ENCODE data around the gene RNF13. TPM values are rescaled to one million over a fixed set of nuclear protein-coding genes. Genes with fewer than 3 reads are reported as not detected.
"Not testable (repeated sequence)": the region's sequence is repeated elsewhere in the genome, so short reads cannot be mapped to it uniquely, and the experiment has no call there.

RNF13 gene
- total RNA-seq, 1 donor from 2014 or later = 32.8 TPM

- ATAC-seq = no peak
Measured at GRCh38 chr3:149963485-149963884, 150.5 kb downstream of the RNF13 start.

- no peak for ATAC-seq
Measured at GRCh38 chr3:149964291-149964690, 151.3 kb downstream of the RNF13 start.

DNA sequence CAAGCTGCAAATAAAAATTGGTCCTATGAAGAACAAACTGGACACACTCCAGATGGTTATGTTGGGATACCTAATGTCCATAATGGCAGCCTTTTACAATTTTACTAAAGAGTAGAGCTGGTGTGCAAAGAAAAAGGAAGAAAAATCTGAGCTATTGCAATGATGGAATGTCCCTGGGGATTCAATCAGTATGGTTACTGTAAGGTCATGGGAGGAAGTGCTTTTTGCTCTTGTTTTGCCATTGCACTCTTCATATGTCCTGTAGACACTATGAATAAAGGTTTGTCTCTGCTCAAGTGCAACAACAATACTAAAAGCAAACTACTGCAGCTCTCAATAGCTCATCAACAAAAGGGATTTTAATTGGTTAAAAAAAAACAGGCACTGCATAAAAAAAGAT, 152.3 kb downstream of the RNF13 start:
- ATAC-seq = no peak

DNA sequence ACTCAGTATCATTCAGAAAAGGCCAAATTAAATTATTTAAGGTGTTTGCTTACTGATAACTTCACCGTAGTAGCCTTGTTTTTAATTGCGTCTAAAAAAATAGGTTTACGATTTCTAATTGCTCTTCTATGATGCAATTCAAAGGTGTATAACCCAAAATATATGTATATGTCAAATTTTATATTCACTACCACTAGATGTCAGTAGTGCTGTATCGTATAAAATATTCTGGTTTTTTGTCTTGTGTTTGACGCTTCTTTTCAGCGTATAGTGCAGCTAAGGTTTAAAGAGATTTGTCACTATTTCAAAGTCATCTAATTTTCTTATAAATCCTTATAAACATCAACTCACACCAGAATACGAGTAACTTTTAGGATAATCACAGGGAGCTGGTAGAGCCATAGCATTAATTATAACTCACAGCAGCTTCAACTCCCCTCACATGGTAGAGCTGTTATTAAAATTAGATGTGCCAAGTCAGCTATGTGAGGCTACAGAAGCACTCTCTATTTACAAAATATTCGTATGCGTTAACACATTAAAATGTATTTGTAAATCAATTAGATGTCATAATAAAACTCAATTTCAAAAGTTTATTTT, 154.2 kb downstream of the RNF13 start:
- ATAC-seq = no peak

DNA sequence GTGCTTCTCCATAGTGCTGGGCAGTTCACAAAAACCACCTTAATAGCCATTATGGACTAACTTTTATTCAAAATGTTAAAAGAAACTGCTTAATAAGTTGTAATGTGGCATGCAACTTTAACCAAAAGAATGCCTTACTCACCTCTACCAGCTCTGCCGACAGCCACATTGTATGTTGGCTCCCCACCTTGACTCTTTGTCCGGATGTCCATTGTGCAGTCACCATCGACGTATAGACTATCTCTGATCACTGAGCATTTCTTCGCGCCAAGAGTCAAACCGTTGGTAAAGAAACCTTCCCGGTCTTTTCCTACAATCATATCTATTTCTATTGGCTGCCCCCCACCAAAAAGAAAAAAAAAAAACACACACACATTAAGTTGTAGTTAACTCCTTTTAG, 155.2 kb downstream of the RNF13 start:
- ATAC-seq = no peak

DNA sequence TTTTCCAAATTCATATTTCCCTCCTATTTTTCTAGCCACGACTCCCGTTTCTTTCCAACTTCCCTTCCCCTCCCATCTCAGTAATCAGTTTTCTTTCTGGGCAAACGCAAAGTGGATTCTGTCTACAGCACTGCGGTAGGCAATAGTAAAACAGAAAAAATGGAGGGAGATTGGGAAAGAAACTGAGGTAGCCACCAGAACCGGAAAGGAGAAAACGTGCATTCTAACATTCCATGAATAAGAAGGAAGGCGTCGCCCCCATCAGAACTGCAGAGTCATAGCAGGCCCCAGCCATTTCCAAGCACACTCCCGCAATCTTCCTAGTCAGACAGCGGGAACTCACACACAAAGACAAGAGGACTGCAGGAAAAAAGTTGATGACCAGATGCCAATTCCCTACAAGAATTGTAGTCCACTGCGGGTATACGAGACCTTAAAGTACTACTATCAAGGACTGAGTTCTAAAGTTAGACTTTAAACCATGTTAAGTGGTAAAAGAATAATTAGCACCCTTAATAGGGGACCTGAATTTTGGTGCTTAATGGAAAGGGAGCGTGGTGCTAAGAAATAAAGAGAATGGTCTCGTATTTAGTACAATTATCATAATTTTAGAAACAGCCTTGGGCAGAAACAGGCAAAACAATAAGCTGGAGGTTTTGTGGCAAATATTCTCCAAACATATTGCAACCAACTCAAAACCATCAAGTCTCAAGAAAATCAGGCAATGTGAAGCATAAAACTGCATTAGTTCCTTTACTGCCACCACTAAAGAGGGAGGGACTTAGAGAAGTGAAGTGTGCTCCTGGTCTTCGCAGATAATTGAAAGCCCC, 156.3 kb downstream of the RNF13 start:
- peak; percentile 48 for ATAC-seq

GRCh38 chr3:149969940-149970715, 157.1 kb downstream of the RNF13 start:
- ATAC-seq = peak; percentile 77

DNA sequence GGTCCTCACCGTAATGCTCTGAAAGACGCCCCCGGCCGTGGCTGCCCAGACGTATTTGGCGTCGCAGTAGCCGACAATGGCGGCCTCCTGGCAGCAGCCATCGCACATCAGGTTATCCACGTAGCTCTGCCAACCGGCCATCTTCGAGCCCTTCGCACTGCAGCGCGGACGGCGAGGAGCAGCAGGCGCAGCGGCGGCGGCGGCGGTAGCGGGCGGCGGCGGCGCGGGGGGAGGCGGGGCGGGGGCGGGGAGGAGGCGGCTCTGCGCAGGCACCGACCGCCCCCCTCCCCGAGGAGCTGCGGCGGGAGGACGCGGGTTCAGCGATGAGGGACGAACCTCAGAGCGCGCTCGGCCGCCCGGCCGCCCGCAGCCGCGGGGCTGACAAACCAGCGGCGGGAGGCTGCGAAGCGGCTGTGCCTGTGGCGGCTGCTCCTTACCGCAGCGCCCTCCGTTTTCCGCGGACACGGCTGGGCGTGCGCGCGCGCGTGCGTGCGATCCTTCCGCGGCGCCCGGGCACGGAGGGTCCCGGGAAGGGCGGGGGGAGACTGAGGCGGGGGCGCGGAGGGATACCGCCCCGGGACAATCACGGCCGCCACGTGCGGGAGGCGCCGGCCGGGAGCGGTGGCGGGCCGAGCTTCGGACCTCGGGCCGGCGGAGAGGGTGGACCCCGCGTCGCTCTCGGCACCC, 157.8 kb downstream of the RNF13 start, which contains the start of gene PFN2:
Gene PFN2 (minus strand): TSS at position 180 of the 687 bp plus-strand sequence. CDS start 39 bp downstream, at position 141.
- peak; percentile 74 for ATAC-seq

- peak; percentile 45 for ATAC-seq
Measured at GRCh38 chr3:149971403-149972075, 158.5 kb downstream of the RNF13 start.

DNA sequence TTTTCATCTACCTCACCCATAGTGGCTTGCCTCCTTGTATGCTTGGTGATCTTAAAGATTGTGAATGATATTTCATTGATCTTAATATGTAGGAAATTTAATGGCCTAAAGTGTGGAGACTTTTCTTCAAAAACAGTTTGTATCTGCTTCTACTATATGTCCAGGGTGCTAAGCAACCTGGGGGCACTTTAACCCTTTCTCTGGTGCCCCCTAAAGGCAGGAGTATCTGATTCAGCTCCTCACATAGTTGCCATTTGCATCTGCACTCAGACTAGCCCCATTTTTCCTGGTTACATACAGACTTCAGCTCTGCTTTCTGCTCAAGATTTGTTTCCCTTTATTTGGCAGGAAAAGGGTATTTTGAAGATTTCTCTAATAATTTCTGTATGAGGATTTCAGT, 162.9 kb downstream of the RNF13 start:
- ATAC-seq = no peak

DNA sequence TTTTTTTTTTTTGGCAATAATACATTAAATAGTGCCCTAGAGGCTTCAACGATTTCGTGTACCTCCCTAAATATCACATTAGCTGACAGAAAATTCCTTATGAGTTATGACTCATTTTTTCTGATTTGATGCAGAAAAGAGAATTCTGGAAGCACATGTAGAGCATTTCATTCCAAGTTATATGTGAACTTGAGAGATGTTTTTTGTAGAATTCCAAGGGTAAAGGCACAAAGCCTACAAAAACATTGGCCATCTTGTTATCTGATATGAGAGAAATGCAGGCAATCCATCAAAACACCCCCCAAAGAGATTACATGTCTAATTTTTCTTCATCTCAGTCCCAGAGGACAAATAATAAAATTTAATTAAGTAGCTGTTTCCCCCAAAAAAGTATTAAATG, 164.4 kb downstream of the RNF13 start:
- no peak for ATAC-seq

DNA sequence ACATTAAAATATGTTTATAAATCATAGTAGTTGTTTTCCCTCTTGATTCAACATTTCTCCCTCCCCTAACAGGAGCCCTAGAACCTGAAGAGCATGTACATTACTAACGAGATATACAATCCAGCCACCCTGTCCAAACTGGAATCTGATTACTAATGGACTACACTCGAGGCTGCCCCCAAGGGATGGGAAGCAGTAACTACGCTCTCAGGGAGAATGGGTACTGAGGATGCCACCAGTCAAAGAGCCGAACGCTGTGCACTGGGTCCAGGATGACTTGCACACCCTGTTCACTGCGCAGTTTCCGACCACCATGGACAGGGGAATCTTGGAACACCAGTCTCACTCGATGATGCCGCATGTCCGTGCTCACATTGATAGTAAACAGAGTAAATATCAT, 169.0 kb downstream of the RNF13 start:
- ATAC-seq = peak; percentile 91

GRCh38 chr3:149983053-149983452, 170.0 kb downstream of the RNF13 start:
- ATAC-seq = not testable (repeated sequence)

GRCh38 chr3:149983628-149984027, 170.6 kb downstream of the RNF13 start:
- ATAC-seq = no peak

- no peak for ATAC-seq
Measured at GRCh38 chr3:149989307-149989706, 176.3 kb downstream of the RNF13 start.

- ATAC-seq = no peak
Measured at GRCh38 chr3:149990423-149990948, 177.5 kb downstream of the RNF13 start.

DNA sequence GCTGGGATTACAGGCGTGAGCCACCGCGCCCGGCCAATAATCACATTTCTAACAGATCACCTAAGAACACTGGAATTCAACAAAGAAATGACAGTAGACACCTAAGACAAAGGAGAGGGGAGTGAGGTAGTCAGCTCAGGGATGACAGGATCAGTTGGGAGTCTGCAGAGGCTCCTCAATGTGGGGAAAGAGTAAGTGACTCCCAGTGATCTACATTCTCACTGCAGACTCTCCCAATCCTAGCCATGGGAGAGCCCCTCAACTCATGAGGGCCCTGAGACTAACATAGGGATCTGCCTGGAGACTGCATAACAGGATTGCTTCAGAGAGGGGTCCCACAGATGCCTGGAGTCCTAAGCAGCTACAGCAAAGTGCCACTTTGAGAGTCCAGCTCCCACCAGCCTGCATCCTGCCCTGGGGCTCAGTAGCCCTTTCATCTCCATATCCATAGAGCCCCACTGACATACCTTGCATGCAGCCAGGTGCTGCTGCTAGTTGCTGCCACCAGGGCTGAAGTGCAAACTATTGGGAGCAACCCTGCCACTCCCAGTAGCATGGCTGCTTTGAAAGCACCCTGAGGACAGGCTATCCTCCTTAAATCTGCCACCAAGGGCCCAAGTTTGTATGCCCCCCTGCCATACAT, 179.5 kb downstream of the RNF13 start:
- ATAC-seq = no peak

- ATAC-seq = no peak
Measured at GRCh38 chr3:149998946-149999345, 185.9 kb downstream of the RNF13 start.

DNA sequence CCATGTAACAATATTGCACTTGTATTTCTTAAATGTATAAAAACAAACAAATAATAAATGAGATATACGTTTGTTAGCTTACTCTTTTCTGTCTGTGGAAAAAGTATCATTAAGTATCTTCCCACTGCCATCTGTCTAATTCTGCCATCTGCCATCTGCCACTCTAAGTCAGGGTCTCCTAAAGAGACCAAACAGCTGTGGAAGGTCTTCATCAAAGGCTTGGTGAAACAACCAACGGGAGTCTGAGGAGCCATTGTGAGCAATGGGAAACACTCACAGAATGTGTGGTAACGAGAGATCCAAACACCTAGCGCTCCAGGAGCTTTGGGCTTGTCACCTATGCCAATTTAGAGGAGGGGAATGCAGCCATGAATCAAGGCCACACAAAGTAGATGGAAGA, 186.4 kb downstream of the RNF13 start:
- ATAC-seq = no peak

DNA sequence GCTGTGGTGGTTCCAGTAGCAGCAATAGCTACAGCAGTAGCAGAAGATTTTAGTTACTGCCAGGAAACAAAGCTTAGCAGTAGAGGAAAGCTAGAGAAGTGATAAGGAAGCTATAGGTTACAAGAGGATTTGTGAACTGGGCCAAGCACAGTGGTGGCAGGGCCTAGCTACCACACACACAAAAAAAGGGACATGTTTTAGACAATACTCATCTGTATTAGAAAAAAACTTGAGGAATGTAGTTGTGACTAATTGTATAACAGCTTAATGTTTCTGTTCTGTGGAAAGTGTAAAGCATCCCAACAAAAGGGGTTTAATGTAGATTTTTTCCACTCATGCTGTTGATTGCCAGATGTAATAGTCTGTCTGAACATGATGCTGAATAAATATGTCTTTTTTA, 187.6 kb downstream of the RNF13 start:
- no peak for ATAC-seq

Measured in esophagus mucosa (tissue), 1 donor.